Neuron (in vitro differentiated cells): ENCODE results near the gene ISCA2.
A peak's percentile ranks its signal among the peaks of the same experiment; 100 is the strongest.

Experiments
- H2AFZ ChIP-seq: one replicate; pipeline ENCODE4 v1.6.1; 2013; ENCODE audit warnings: low read depth, mild to moderate bottlenecking, inconsistent platforms, low read length, moderate library complexity
- H3K27me3 ChIP-seq: one replicate; pipeline ENCODE4 v1.6.1; 2013; ENCODE audit warnings: low read length; ENCODE audit not compliant: insufficient read depth
- H3K36me3 ChIP-seq: one replicate; pipeline ENCODE4 v1.6.1; 2013; ENCODE audit warnings: low read length; ENCODE audit not compliant: insufficient read depth
- H3K4me1 ChIP-seq: one replicate; pipeline ENCODE4 v1.6.1; 2013; ENCODE audit warnings: low read length; ENCODE audit not compliant: insufficient read depth
- H3K4me3 ChIP-seq: 2 replicates; pipeline ENCODE4 v1.5.1; 2013; ENCODE audit warnings: mild to moderate bottlenecking, low read length, moderate library complexity
- H3K9me3 ChIP-seq: one replicate; pipeline ENCODE4 v1.6.1; 2013; ENCODE audit warnings: low read length

The ISCA2 gene

GRCh38 chr14:74491956-74492775 is 1.4 kb upstream of the ISCA2 start:
- H3K4me1 ChIP-seq: peaks cover 20% of the 10 kb centered on the region
- no peaks in the 10 kb centered on the region for H3K27me3 ChIP-seq
- peak overlapping the region; percentile 99 for H3K4me3 ChIP-seq
- H2AFZ ChIP-seq: peak overlapping the region; percentile 92
- H3K36me3 ChIP-seq: peaks cover 5% of the 10 kb centered on the region
- no peaks in the 10 kb centered on the region for H3K9me3 ChIP-seq

- H3K4me1 ChIP-seq: peaks cover 20% of the 10 kb centered on the region
- H3K36me3 ChIP-seq: peaks cover 5% of the 10 kb centered on the region
- no peaks in the 10 kb centered on the region for H3K27me3 ChIP-seq
- peak within 1 kb of the TSS; percentile 92 for H2AFZ ChIP-seq
- no peaks in the 10 kb centered on the region for H3K9me3 ChIP-seq
- H3K4me3 ChIP-seq: peak within 1 kb of the TSS; percentile 99
Observed at GRCh38 chr14:74492776-74493342, 706 bp upstream of the ISCA2 start, which contains the start of gene NPC2. NPC2 (minus strand) TSS chr14:74493305; CDS start chr14:74493274, 31 bp downstream.

DNA sequence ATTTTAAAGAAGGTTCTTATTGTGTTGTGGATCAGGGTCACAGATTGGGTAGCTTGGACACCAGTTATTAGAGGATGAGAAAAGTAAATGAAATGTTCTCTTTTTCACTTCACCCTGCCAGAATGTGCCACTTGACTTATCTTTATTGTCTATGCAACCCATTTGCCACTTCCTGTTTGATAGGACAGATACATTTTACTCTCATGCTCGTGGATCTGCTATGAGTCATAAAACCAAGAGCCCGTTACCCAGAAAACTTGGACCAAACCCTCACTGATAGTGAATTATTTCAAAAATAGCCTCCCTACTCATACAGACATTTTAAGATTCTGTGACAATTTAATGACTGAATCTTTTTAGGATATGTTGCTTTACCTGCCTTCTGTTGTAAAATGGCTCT is 1.8 kb downstream of the ISCA2 start:
- Histone ChIP-seq H3K9me3 (no peaks in the 10 kb centered on the region), H3K4me1 (peaks cover 20% of the 10 kb centered on the region), H3K4me3 (no peak overlapping the region), H3K27me3 (no peaks in the 10 kb centered on the region), H3K36me3 (peaks cover 5% of the 10 kb centered on the region), H2AFZ (no peak overlapping the region)

DNA sequence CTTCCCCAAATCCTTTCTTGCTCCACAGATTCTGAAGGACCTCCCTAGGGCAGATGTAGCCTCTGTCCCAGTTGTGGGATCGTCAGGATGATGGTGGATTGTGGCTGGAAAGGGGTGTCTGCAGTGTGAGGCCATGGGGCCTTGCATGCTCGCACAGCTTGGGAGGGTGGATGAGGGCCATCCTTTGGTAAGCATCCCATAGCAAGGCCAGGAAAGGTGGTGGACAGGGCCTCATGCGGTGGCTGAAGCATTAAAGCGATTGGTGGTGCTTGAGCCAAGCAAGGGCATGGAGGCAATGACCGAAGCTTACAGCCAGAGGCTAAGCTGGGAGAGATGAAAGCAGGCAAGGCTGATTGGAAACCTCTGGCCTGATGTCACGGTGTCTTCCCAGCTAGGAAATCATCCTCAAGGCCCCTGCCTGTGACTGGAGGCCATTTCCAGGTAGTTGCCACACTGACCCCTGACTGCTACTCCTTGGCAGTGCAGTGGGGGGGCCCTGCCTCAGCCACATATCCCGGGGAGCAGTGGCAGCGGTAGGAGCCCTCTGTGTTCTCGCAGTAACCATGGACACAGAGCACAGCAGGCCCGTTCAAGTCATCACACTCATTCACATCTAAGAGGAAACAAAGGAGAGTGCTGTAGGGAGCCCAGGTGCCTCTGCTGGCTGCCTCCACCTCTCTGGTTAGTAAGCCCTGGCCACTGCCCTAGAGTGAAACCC is 7.0 kb downstream of the ISCA2 start:
- no peaks in the 10 kb centered on the region for H3K9me3 ChIP-seq
- no peak overlapping the region for H2AFZ ChIP-seq

DNA sequence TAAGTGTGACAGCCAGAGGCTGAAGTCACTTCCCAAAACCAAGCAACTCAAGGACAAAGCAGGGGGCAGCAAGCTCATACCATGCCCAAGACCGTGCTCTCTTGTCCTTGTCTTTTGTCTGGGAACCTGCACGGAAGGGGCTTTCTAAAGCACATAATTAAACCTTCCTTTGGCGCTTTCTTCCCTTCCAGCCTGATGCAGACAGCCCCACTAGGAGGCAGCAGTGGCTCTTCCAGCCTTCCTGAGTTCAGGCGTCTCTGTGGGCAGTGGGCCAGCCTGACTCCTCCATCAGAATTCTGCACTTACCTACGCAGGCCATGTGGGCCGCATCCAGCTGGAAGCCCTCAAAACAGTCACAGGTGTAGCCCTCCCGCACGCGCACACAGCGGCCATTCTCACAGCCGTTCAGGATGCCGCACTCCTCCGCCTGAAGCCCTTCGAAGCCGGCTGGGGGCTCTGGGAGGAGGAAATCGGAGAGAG is 7.6 kb downstream of the ISCA2 start:
- peaks cover 18% of the 10 kb centered on the region for H3K4me1 ChIP-seq
- H2AFZ ChIP-seq: no peak overlapping the region
- H3K36me3 ChIP-seq: peaks cover 2% of the 10 kb centered on the region
- no peak overlapping the region for H3K4me3 ChIP-seq
- no peaks in the 10 kb centered on the region for H3K9me3 ChIP-seq
- H3K27me3 ChIP-seq: no peaks in the 10 kb centered on the region

More for the DNA sequence above, 7.0 kb downstream of the ISCA2 start:
- H3K4me1 ChIP-seq: peaks cover 18% of the 10 kb centered on the region
- H3K27me3 ChIP-seq: no peaks in the 10 kb centered on the region
- H3K36me3 ChIP-seq: peaks cover 5% of the 10 kb centered on the region
- H3K4me3 ChIP-seq: no peak overlapping the region

GRCh38 chr14:74501691-74502090 is 8.1 kb downstream of the ISCA2 start:
- no peak overlapping the region for H3K4me3 ChIP-seq
- H3K36me3 ChIP-seq: no peaks in the 10 kb centered on the region
- H2AFZ ChIP-seq: no peak overlapping the region
- no peaks in the 10 kb centered on the region for H3K9me3 ChIP-seq
- no peaks in the 10 kb centered on the region for H3K27me3 ChIP-seq
- H3K4me1 ChIP-seq: peaks cover 18% of the 10 kb centered on the region

- Histone ChIP-seq H3K9me3 (no peaks in the 10 kb centered on the region), H3K4me1 (peaks cover 18% of the 10 kb centered on the region), H3K27me3 (no peaks in the 10 kb centered on the region), H3K36me3 (no peaks in the 10 kb centered on the region), H2AFZ (no peak overlapping the region), H3K4me3 (no peak overlapping the region)
Observed at GRCh38 chr14:74502236-74503019, 8.9 kb downstream of the ISCA2 start.

- Histone ChIP-seq H2AFZ (no peak overlapping the region), H3K36me3 (no peaks in the 10 kb centered on the region), H3K4me1 (peaks cover 18% of the 10 kb centered on the region), H3K27me3 (no peaks in the 10 kb centered on the region), H3K4me3 (no peak overlapping the region), H3K9me3 (no peaks in the 10 kb centered on the region)
Observed at GRCh38 chr14:74503291-74503937, 9.8 kb downstream of the ISCA2 start.

DNA sequence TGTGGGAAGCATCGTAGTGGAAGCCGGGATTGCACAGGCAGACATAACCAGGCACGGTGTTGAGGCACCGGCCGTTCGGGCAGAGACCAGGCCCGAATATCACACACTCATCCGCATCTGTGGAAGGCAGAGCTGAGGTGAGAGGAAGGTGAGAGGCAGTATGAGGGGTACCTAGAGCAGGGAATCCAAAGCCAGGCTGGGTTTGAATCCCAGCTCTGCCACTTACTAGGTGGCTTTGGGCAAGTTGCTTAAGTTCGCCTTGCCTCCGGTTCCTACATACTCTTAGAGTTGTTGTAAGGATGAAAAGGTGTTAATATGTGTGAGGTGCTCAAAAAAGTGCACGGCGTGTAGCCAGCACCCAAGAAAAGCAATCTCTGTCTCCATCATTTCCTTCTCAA is 10.4 kb downstream of the ISCA2 start:
- Histone ChIP-seq H3K4me3 (no peak overlapping the region), H3K27me3 (no peaks in the 10 kb centered on the region), H3K36me3 (no peaks in the 10 kb centered on the region), H3K4me1 (peaks cover 19% of the 10 kb centered on the region), H3K9me3 (no peaks in the 10 kb centered on the region), H2AFZ (no peak overlapping the region)

GRCh38 chr14:74504412-74504811 is 10.8 kb downstream of the ISCA2 start:
- no peak overlapping the region for H3K4me3 ChIP-seq
- no peak overlapping the region for H2AFZ ChIP-seq
- peaks cover 24% of the 10 kb centered on the region for H3K4me1 ChIP-seq
- no peaks in the 10 kb centered on the region for H3K27me3 ChIP-seq
- no peaks in the 10 kb centered on the region for H3K36me3 ChIP-seq
- H3K9me3 ChIP-seq: no peaks in the 10 kb centered on the region

DNA sequence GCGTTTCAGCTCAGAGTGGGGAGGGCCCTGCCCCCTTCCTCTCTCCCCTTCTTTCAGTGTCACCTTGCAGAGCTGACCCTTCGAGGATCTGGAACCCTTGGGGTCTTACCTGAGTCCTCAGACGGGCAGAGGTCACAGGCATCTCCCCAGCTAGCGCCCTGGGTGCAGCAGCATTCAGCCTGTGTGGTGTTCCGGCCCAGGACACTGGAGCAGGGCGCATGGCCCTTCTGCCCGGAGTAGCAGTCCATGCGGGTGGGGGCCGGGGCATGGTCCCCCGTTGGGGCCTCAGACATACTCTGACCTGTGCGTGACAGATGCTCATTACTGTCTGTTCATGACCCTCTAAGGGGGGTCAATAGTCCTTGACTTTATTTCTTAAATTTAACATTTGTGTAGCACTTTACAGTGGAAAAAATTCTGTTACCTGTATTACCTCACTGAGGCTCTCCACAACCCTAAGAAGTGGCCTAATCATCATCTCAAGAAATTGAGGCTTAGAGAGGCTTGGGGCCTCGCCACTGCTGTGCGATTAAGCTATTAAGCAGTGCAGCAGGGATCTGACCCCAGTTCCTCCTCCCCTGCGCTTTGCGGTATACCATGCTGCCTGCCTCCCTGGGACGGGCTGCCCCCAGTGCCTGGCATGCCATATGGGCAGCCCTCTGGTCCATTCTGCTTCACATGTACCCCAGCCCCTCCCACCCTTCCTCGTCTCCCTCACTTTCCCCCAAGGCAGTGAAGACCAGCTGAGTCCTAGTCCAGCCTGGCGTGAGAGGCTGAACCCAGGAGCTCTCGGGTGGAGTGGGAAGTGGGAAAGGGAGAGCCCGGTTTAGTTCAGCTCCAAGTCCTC is 11.5 kb downstream of the ISCA2 start:
- Histone ChIP-seq H3K4me3 (no peak overlapping the region), H3K27me3 (no peaks in the 10 kb centered on the region), H3K4me1 (peaks cover 31% of the 10 kb centered on the region), H3K36me3 (no peaks in the 10 kb centered on the region), H2AFZ (no peak overlapping the region), H3K9me3 (no peaks in the 10 kb centered on the region)
